ENCODE results near the gene ANKRD36.
"Not testable (repeated sequence)": the region's sequence is repeated elsewhere in the genome, so short reads cannot be mapped to it uniquely, and the experiment has no call there.

ANKRD36 gene

DNA sequence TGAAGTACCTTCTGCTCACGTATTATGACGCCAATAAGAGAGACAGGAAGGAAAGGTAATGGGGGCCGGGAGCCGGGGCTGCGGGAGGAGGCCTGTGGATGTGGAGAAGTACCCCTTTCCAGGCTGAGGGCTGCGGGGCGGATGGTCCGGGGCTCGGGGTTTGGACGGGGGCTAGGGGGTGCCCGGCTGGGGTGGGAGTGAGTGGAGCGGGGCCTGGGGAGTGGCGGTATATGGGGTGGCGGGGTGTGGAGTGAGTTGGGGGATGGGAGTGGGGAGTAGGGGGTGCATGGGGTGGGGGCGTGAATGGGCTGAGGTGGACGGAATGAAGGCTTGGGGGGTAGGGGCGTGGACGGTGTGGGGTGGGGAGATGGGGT is 916 bp downstream of the ANKRD36 start:
- not testable (repeated sequence) for DNase-seq (ENCODE audit: low read depth in 2 of 2)

DNA sequence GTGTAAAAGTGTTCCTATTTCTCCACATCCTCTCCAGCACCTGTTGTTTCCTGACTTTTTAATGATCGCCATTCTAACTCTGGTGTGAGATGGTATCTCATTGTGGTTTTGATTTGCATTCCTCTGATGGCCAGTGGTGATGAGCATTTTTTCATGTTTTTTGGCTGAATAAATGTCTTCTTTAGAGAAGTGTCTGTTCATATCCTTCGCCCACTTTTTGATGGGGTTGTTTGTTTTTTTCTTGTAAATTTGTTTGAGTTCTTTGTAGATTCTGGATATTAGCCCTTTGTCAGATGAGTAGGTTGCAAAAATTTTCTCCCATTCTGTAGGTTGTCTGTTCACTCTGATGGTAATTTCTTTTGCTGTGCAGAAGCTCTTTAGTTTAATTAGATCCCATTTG is 16.1 kb downstream of the ANKRD36 start:
- DNase-seq (ENCODE audit: low read depth in 2 of 2), result not testable (repeated sequence)

DNA sequence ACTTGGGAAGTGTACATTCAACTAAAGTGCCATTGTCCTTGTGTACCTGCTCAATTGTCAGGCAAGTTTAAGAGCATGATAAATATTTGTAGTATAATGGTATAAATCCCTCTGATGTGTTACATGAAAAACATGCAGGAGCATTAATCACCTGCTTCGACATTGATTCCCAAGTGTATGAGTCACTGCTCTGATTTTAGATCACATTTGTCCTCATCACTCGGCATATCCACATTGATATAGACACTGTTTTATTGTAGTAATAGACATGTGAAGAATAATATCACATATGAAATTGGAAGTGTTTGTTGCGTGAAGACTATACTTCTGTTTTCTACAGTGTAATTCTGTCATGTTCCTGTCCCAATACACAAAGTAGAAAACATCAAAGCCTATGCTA is 31.1 kb downstream of the ANKRD36 start:
- DNase-seq (ENCODE audit: low read depth in 2 of 2), result not testable (repeated sequence)

DNA sequence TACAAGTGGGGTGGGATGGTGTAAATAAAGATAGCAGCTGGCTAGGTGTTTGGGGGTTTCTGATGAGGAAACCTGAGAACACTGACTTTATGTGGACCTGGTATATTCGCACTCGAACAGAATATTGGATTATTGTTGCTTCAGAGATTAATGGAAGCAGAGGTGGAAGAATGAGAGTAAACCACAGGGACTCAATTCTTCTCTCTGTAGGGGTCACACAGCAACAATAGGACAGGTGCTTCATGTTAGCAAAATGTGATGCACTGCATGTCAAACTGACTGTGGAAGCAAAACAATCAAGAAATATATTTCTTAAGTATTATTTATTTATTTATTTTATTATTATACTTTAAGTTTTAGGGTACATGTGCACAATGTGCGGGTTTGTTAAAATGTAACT is 53.6 kb downstream of the ANKRD36 start:
- not testable (repeated sequence) for DNase-seq (ENCODE audit: low read depth in 2 of 2)

DNA sequence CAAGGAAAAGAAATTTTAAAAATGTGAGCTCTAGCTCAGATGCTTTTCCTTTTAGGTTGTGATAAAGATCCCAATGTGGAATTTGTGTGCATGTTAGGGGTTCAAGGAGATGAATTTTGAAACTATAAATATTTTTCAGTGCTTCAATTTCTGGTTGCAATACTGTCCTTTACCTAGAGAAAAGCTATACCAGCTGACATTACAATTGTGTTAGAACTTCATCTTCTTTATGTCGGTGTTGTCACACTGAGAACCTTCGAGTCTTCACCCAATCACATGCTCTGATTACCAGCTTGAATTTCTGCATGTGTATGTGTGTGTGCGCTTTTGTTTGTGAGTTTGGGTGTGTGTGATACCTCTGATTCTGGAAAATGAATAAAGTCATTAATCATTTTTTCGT is 55.0 kb downstream of the ANKRD36 start:
- not testable (repeated sequence) for DNase-seq (ENCODE audit: low read depth in 2 of 2)

DNA sequence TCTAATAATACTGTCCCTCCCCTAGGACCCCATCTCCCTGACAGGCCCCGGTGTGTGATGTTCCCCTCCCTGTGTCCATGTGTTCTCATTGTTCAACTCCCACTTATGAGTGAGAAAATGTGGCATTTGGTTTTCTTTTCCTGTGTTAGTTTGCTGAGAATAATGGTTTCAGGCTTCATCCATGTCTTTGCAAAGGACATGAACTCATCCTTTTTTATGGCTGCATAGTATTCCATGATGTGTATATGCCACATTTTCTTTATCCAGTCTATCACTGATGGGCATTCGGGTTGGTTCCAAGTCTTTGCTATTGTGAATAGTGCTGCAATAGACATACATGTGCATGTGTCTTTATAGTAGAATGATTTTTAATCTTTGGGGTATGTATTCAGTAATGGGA is 55.6 kb downstream of the ANKRD36 start:
- DNase-seq (ENCODE audit: low read depth in 2 of 2), result not testable (repeated sequence)

DNA sequence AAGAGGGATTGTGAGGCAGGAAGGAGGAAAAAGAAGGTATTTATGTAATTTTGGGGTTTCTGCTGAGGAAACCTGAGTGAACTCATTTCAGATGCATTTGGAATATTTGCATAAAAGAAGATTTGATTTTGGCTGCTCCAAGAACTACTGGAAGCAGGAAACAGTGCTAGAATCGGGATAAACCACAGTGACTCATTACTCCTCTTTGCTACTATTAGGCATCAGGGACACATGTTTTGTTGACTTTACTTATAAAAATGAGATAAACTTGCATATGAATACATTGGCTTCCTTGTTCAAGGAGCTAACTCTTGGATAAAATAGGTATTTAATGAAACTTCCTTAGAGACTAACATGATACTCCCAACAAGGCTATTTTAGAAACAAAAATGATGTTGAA is 67.4 kb downstream of the ANKRD36 start:
- DNase-seq (ENCODE audit: low read depth in 2 of 2), result not testable (repeated sequence)

DNA sequence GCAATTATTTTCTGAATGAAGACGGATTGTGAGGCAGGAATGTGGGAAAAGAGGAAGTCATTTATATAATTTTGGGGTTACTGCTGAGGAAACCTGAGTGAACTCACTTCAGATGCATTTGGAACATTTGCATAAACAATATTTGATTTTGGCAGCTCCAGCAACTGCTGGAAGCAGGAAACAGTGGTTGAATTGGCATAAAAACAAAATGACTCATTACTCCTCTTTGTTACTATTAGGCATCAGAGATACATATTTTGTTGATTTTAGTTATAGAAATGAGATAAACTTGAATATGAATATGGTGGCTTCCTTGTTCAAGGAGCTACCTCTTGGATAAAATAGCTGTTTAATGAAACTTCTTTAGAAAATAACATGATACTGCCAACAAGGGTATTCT is 82.4 kb downstream of the ANKRD36 start:
- not testable (repeated sequence) for DNase-seq (ENCODE audit: low read depth in 2 of 2)

DNA sequence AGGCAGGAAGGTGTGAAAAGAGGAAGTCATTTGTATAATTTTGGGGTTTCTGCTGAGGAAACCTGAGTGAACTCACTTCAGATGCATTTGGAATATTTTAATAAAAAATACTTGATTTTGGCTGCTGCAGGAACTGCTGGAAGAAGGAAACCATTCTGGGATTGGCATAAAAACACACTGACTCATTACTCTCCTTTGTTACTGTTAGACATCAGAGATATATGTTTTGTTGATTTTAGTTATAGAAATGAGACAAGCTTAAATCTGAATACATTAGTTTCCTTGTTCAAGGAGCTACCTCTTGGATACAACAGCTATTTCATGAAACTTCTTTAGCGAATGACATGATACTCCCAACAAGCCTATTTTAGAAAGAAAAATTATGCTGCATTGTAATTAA is 84.3 kb downstream of the ANKRD36 start:
- DNase-seq (ENCODE audit: low read depth in 2 of 2), result not testable (repeated sequence)

DNA sequence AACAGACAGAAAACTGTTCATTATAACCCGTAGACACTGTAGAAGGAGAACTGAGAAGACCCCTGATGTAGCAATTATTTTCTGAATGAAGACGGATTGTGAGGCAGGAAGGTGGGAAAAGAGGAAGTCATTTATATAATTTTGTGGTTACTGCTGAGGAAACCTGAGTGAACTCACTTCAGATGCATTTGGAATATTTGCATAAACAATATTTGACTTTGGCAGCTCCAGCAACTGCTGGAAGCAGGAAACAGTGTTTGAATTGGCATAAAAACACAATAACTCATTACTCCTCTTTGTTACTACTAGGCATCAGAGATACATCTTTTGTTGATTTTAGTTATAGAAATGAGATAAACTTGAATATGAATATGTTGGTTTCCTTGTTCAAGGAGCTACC is 87.9 kb downstream of the ANKRD36 start:
- DNase-seq (ENCODE audit: low read depth in 2 of 2), result not testable (repeated sequence)

DNA sequence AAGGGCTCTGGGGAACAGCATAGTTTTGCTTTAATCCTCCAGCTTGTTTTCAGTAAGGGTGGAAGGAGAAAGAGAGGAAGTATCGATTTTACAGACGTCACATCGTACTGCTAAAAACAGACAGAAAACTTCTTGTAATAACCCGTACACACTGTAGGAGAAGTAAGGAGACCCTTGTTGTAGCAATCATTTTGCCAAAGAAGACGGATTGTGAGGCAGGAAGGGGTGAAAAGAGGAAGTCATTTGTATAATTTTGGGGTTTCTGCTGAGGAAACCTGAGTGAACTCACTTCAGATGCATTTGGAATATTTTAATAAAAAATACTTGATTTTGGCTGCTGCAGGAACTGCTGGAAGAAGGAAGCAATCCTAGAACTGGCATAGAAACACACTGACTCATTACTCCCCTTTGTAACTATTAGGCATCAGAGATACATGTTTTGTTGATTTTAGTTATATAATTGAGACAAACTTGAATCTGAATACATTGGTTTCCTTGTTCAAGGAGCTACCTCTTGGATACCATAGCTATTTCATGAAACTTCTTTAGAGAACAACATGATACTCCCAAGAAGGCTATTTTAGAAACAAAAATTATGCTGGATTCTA is 89.8 kb downstream of the ANKRD36 start:
- DNase-seq (ENCODE audit: low read depth in 2 of 2), result not testable (repeated sequence)

DNA sequence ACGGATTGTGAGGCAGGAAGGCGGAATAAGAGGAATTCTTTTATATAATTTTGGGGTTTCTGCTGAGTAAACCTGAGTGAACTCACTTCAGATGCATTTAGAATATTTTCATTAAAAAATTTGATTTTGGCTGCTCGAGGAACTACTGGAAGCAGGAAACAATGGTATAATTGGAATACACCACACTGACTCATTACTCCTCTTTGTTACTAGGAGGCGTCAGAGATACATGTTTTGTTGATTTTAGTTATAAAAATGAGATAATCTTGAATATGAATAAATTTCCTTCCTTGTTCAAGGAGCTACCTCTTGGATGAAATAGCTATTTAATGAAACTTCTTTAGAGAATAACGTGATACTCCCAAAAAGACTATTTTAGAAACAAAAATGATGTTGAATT is 97.4 kb downstream of the ANKRD36 start:
- DNase-seq (ENCODE audit: low read depth in 2 of 2), result no peak

DNA sequence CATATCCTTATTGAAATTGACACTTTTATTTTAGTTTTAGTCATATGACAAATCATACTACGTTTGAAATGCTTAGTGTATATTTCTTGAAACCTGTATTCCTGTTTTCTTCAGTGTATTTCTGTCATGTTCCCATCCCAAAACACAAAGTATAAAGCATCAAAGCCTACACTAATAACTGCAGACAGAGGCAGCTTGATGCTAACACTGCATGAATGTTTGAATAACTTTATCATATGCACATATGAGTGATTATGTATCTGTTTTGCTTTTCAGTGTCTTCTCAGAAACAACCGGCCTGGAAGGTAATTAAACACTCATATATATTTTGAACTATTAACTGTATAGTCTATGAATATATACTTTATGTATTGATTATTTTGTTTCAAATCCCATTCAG is 102.1 kb downstream of the ANKRD36 start:
- not testable (repeated sequence) for DNase-seq (ENCODE audit: low read depth in 2 of 2)

DNA sequence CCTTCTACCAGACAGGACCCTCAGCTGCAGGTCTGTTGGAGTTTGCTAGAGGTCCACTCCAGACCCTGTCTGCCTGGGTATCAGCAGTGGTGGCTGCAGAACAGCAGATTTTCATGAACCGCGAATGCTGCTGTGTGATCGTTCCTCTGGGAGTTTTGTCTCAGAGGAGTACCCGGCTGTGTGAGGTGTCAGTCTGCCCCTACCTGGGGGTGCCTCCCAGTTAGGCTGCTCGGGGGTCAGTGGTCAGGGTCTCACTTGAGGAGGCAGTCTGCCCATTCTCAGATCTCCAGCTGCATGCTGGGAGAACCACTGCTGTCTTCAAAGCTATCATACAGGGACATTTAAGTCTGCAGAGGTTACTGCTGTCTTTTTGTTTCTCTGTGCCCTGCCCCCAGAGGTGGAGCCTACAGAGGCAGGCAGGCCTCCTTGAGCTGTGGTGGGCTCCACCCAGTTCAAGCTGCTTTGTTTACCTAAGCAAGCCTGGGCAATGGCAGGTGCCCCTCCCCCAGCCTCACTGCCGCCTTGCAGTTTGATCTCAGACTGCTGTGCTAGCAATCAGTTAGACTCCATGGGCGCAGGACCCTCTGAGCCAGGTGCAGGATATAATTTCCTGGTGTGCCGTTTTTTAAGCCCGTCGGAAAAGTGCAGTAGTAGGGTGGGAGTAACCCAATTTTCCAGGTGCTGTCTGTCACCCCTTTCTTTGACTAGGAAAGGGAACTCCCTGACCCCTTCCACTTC is 118.1 kb downstream of the ANKRD36 start:
- DNase-seq (ENCODE audit: low read depth in 2 of 2), result not testable (repeated sequence)

DNA sequence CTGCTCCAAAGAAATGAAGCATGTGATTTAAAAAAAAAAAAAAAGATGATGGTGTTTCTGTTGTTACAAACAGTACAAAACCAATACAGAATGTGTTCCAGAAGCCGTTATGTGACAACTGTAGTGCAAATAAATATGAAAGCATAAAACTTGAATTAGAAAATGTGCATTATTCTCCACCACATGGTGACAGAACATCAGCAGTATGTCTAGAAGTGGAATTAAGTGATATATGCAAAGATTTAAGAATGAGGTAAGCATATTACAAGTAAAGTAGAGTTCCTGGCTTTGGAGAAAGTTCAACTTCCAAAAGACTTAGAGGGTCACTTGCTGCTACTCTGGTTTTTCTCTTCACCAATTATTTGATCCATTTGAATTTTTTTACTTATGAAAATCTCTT is 120.0 kb downstream of the ANKRD36 start:
- DNase-seq (ENCODE audit: low read depth in 2 of 2), result not testable (repeated sequence)

DNA sequence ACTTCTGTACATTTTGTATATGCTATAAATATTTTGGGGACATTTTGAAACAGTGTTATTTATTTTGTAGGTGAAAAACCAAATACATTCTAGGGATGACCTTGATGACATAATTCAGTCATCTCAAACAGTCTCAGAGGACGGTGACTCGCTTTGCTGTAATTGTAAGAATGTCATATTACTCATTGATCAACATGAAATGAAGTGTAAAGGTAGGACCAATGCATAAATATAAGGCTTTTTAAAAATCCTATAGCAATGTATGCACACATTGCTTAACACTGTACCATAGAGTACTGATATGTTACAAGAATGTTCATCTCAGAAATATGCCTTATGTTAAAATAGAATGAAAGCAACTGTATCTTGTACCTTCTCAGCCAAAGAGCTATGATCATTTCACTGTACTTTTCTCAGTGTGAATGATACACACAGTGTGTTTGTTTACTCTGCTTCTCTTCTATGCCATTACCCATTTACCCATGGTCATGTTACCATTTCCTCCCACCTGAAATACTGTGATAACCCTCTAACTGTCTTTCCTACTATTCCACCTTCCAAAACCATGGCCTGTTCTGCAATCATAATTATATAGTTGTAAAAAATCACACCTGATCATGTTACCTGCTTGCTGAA is 120.8 kb downstream of the ANKRD36 start:
- not testable (repeated sequence) for DNase-seq (ENCODE audit: low read depth in 2 of 2)

DNA sequence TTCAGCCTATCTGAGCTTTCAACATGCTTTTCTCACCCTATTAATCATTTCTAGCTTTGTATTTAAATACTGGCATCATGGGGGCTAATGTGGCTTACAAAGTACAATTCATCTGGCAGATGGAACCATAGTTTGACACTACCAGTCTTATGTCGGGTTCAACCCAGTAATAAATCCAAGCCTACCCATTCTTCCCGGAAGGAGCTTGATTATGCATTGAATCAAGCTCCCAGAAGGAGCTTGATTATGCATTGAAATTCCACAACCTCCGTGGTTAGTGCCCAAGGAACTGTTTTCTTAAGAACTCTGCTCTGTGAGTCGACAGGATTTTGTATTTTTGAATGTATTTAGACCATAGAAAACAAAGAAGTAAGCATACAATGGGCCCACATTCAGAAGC is 148.2 kb downstream of the ANKRD36 start:
- not testable (repeated sequence) for DNase-seq (ENCODE audit: low read depth in 2 of 2)

DNA sequence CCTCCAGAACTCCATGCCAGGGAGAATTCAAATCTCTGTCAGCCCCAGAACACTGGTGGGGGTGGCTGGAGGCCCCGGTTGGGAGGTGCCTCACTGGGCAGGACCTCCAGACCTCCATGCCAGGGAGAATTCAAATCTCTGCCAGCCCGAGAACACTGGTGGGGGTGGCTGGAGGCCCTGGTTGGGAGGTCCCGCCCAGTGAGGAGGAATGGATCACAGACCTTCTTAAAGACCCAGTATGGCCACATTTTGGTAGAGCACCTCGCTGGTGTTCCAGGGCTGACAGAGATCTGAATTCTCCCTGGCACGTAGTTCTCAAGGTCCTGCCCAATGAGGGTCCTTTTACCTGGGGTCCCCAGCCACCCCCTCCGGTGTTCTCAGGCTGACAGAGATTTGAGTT is 153.5 kb downstream of the ANKRD36 start:
- not testable (repeated sequence) for DNase-seq (ENCODE audit: low read depth in 2 of 2)

DNA sequence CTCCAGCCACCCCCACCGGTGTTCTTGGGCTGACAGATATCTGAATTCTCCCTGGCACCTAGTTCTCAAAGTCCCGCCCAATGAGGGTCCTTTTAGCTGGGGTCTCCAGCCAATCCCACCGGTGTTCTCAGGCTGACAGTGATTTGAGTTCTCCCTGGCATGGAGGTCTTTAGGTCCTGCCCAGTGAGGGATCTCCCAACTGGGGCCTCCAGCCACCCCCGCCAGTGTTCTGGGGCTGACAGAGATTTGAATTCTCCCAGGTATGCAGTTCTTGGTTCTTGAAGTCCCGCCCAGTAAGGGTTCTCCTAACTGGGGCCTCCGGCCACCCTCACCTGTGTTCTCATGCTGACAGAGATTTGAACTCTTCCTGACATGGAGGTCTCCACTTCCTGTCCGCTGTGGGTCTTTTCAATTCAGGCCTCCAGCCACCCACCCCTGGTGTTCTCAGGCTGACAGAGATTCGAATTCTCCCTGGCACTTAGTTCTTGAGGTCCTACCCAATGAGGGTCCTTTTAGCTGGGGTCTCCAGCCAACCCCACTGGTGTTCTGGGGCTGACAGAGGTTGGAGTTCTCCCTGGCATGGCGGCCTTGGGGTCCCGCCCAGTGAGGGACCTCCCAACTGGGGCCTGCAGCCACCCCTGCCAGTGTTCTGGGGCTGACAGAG is 154.6 kb downstream of the ANKRD36 start:
- no peak for DNase-seq (ENCODE audit: low read depth in 2 of 2)

DNA sequence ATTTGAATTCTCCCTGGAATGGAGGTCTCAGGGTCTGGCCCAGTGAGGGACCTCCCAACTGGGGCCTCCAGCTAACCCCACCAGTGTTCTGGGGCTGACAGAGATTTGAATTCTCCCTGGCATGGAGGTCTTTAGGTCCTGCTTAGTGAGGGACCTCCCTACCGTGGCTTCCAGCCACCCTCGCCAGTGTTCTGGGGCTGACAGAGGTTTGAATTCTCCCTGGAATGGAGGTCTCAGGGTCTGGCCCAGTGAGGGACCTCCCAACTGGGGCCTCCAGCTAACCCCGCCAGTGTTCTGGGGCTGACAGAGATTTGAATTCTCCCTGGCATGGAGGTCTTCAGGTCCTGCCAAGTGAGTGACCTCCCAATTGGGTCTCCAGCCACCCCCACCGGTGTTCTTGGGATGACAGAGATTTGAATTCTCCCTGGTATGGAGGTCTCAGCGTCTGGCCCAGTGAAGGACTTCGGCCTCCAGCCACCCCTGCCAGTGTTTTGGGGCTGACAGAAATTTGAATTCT is 155.2 kb downstream of the ANKRD36 start:
- DNase-seq (ENCODE audit: low read depth in 2 of 2), result not testable (repeated sequence)

DNA sequence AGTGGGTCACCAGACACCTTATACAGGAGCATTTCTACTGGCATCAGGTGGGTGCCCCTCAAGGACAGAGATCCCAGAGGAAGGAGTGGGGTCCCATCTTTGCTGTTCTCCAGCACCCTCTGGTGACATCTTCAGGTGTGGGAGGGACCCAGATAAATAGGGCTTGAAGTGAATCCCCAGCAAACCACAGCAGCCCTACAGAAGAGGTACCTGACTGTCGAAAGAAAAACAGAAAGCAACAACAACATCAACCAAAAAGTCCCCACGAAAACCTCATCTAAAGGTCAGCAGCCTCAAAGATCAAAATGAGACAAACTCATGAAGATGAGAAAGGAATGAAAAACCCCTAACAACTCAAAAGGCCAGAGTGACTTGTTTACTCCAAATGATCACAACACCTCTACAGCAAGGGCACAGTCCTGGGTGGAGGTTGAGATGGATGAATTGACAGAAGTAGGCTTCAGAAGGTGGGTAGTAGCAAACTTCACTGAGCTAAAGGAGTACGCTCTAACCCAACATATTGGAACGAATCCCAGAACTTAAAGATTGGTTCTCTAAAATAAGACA is 163.4 kb downstream of the ANKRD36 start:
- not testable (repeated sequence) for DNase-seq (ENCODE audit: low read depth in 2 of 2)

DNA sequence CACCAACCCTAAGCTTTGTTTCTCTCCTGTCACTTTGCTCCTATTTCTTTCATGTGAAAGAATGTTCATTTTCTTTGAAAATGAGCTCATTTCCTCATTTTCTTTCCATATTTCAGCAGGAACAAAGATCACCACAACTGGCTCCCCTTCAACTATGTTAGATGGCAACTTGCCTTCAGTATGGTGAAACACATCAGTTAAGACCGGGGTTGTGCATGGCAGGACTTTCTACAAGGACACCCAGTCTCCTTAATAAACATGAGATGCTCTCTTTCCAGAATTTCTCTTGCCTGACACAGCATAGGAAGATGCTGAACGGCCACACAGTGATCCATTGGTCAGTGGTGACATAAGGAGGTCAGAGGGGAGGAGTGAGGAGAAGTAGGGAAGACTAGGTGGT is 172.2 kb downstream of the ANKRD36 start:
- DNase-seq (ENCODE audit: low read depth in 2 of 2), result not testable (repeated sequence)

Measured in stimulated activated CD8-positive, alpha-beta memory T cell treated with anti-CD3 and anti-CD28 coated beads, Interleukin-2, amount 100 ng/mL, for 48 hours (primary cell).